HG03520 (cell line): ENCODE measurements around the gene SERINC5.

ENCODE experiments used
- ATAC-seq: cut with Tn5 transposase; IDR thresholded peaks from one replicate; pipeline ENCODE4 v1.9.1; 2021; ENCODE audit warnings: mild to moderate bottlenecking, moderate library complexity; ENCODE audit not compliant: unreplicated experiment

The SERINC5 gene

GRCh38 chr5:80072103-80073073 is 183.5 kb downstream of the SERINC5 start:
- no peak for ATAC-seq

- no peak for ATAC-seq
These were observed 184.3 kb downstream of the SERINC5 start for GRCh38 chr5:80071510-80072021.

GRCh38 chr5:80070338-80071056 is 185.4 kb downstream of the SERINC5 start:
- ATAC-seq, result no peak

GRCh38 chr5:80069918-80070318 is 185.9 kb downstream of the SERINC5 start:
- ATAC-seq, result no peak

GRCh38 chr5:80069251-80069800 is 186.5 kb downstream of the SERINC5 start:
- ATAC-seq, result no peak

GRCh38 chr5:80068775-80069174 is 187.1 kb downstream of the SERINC5 start:
- no peak for ATAC-seq

GRCh38 chr5:80068246-80068636 is 187.6 kb downstream of the SERINC5 start:
- ATAC-seq, result no peak

- ATAC-seq, result no peak
These were observed 188.2 kb downstream of the SERINC5 start for GRCh38 chr5:80067531-80068245.

GRCh38 chr5:80067016-80067415 is 188.8 kb downstream of the SERINC5 start:
- ATAC-seq, result no peak

- ATAC-seq, result no peak
These were observed 191.7 kb downstream of the SERINC5 start for GRCh38 chr5:80064124-80064523.
